Astrocyte (in vitro differentiated cells and primary cell): ENCODE results near the gene UQCRC2.

Experiments used
- EZH2 ChIP-seq: IDR thresholded peaks from 2 replicates; pipeline ENCODE4 v1.6.1; 2012; ENCODE audit warnings: mild to moderate bottlenecking, low read length, inconsistent platforms; ENCODE audit not compliant: insufficient read depth
- TF ChIP-seq, protein P1 (sequence below): IDR thresholded peaks from 2 replicates; pipeline ENCODE4 v1.5.1; 2011; ENCODE audit warnings: low read depth, mild to moderate bottlenecking, inconsistent platforms, low read length, moderate library complexity; ENCODE audit not compliant: insufficient read depth

GRCh38 chr16:22014271-22014873 lies 61.2 kb downstream of the UQCRC2 start:
- TF ChIP-seq, protein P1, sequence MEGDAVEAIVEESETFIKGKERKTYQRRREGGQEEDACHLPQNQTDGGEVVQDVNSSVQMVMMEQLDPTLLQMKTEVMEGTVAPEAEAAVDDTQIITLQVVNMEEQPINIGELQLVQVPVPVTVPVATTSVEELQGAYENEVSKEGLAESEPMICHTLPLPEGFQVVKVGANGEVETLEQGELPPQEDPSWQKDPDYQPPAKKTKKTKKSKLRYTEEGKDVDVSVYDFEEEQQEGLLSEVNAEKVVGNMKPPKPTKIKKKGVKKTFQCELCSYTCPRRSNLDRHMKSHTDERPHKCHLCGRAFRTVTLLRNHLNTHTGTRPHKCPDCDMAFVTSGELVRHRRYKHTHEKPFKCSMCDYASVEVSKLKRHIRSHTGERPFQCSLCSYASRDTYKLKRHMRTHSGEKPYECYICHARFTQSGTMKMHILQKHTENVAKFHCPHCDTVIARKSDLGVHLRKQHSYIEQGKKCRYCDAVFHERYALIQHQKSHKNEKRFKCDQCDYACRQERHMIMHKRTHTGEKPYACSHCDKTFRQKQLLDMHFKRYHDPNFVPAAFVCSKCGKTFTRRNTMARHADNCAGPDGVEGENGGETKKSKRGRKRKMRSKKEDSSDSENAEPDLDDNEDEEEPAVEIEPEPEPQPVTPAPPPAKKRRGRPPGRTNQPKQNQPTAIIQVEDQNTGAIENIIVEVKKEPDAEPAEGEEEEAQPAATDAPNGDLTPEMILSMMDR = no peak
- no peak for TF ChIP-seq EZH2
